HG02852 (cell line): ENCODE data around the gene FAM110C.
"Not testable (repeated sequence)": the region's sequence is repeated elsewhere in the genome, so short reads cannot be mapped to it uniquely, and the experiment has no call there.

Experiments used
- ATAC-seq: cut with Tn5 transposase; IDR thresholded peaks from one replicate; pipeline ENCODE4 v1.9.1; 2021; ENCODE audit warnings: mild to moderate bottlenecking, moderate library complexity; ENCODE audit not compliant: unreplicated experiment

FAM110C gene

GRCh38 chr2:44748-45341, 1.5 kb downstream of the FAM110C start:
- no peak for ATAC-seq

- no peak for ATAC-seq
These were observed 3.5 kb downstream of the FAM110C start for GRCh38 chr2:42788-43187.

- ATAC-seq = no peak
These were observed 5.8 kb downstream of the FAM110C start for GRCh38 chr2:40465-40864.

GRCh38 chr2:38155-38554, 8.2 kb downstream of the FAM110C start:
- ATAC-seq = no peak

- no peak for ATAC-seq
These were observed 10.0 kb downstream of the FAM110C start for GRCh38 chr2:36318-36717.

GRCh38 chr2:35852-36251, 10.5 kb downstream of the FAM110C start:
- no peak for ATAC-seq

GRCh38 chr2:33620-34019, 12.7 kb downstream of the FAM110C start:
- ATAC-seq = no peak

GRCh38 chr2:32068-32467, 14.2 kb downstream of the FAM110C start:
- ATAC-seq = no peak

GRCh38 chr2:29253-29652, 17.1 kb downstream of the FAM110C start:
- no peak for ATAC-seq

GRCh38 chr2:28406-28975, 17.8 kb downstream of the FAM110C start:
- ATAC-seq = no peak

- ATAC-seq = no peak
These were observed 19.4 kb downstream of the FAM110C start for GRCh38 chr2:26891-27290.

- no peak for ATAC-seq
These were observed 20.8 kb downstream of the FAM110C start for GRCh38 chr2:25543-25942.

GRCh38 chr2:24591-24990, 21.7 kb downstream of the FAM110C start:
- not testable (repeated sequence) for ATAC-seq

- ATAC-seq = peak; percentile 72
These were observed 22.2 kb downstream of the FAM110C start for GRCh38 chr2:24107-24506.

- ATAC-seq = no peak
These were observed 23.0 kb downstream of the FAM110C start for GRCh38 chr2:23283-23682.

GRCh38 chr2:22244-22643, 24.1 kb downstream of the FAM110C start:
- not testable (repeated sequence) for ATAC-seq

GRCh38 chr2:20259-20658, 26.0 kb downstream of the FAM110C start:
- not testable (repeated sequence) for ATAC-seq

GRCh38 chr2:19505-19904, 26.8 kb downstream of the FAM110C start:
- ATAC-seq = no peak

GRCh38 chr2:18402-19271, 27.7 kb downstream of the FAM110C start:
- ATAC-seq = no peak

- ATAC-seq = not testable (repeated sequence)
These were observed 30.4 kb downstream of the FAM110C start for GRCh38 chr2:15916-16315.

GRCh38 chr2:11248-11941, 34.9 kb downstream of the FAM110C start:
- no peak for ATAC-seq
